Ascending aorta (tissue), 2 donors: Measurements from ENCODE around the gene AKT2. TPM values are rescaled to one million over a fixed set of nuclear protein-coding genes. Genes with fewer than 3 reads are reported as not detected.

ENCODE experiments used
- DNase-seq, 2 donors: peaks; one replicate each; pipeline ENCODE4 v3.0.0-alpha.2; 2019; ENCODE audit warnings: low spot score in 2 of 2
- H3K27ac ChIP-seq, 2 donors: fragments of 200-600 bp; sonication (generic); one replicate each; pipeline ENCODE4 v1.5.1; 2016 to 2017; ENCODE audit warnings: mild to moderate bottlenecking in 1 of 2
- H3K27me3 ChIP-seq: fragments of 200-600 bp; sonication (generic); one replicate; pipeline ENCODE4 v1.5.1; 2017
- H3K36me3 ChIP-seq, 2 donors: fragments of 200-600 bp; sonication (generic); one replicate each; pipeline ENCODE4 v1.5.1; 2016
- H3K4me1 ChIP-seq, 2 donors: fragments of 200-600 bp; sonication (generic); one replicate each; pipeline ENCODE4 v1.5.1; 2016 to 2017; ENCODE audit warnings: mild to moderate bottlenecking in 1 of 2
- H3K4me3 ChIP-seq, 2 donors: fragments of 200-600 bp; sonication (generic); one replicate each; pipeline ENCODE4 v1.5.1; 2016 to 2017; ENCODE audit warnings: mild to moderate bottlenecking in 1 of 2
- H3K9me3 ChIP-seq, 2 donors: fragments of 200-600 bp; sonication (generic); one replicate each; pipeline ENCODE4 v1.5.1; 2016
- intact Hi-C: fragments of 100-400 bp; cut with DNase I; formaldehyde crosslinking; loops from one replicate; pipeline ENCODE4 v1.15.1; 2023
- total RNA-seq: library from RNA; depleted of rRNA; stranded (reverse); fragments of >200 nt; gene quantifications from one replicate; pipeline ENCODE4 v1.1.0, GENCODE V29; 2016
- TF ChIP-seq, protein P1 (sequence below), 3 experiments: fragments of 200-600 bp in 2 of 3; fragments of 450-650 bp in 1 of 3; sonication (generic) in 2 of 3; IDR thresholded peaks; one replicate each; pipeline ENCODE4 v1.5.1; 2016 to 2019; ENCODE audit warnings: antibody characterized with exemption in 3 of 3, mild to moderate bottlenecking in 1 of 3, moderate library complexity in 1 of 3

The AKT2 gene
- total RNA-seq, 1 donor from 2014 or later: 137 TPM

GRCh38 chr19:40217934-40218890 is 66.9 kb downstream of the AKT2 start, which contains the start of gene TTC9B:
TTC9B (minus strand) TSS chr19:40218384; CDS start chr19:40218381, 3 bp downstream.
- intact Hi-C loops: no loop called here
- TF ChIP-seq, protein P1, sequence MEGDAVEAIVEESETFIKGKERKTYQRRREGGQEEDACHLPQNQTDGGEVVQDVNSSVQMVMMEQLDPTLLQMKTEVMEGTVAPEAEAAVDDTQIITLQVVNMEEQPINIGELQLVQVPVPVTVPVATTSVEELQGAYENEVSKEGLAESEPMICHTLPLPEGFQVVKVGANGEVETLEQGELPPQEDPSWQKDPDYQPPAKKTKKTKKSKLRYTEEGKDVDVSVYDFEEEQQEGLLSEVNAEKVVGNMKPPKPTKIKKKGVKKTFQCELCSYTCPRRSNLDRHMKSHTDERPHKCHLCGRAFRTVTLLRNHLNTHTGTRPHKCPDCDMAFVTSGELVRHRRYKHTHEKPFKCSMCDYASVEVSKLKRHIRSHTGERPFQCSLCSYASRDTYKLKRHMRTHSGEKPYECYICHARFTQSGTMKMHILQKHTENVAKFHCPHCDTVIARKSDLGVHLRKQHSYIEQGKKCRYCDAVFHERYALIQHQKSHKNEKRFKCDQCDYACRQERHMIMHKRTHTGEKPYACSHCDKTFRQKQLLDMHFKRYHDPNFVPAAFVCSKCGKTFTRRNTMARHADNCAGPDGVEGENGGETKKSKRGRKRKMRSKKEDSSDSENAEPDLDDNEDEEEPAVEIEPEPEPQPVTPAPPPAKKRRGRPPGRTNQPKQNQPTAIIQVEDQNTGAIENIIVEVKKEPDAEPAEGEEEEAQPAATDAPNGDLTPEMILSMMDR (IDR thresholded peaks at IDR 0.05): no peak
- Histone ChIP-seq H3K27ac (no peak within 1 kb of the TSS), H3K27me3 (peaks cover 15% of the 10 kb centered on the region), H3K4me3 (no peak within 1 kb of the TSS), H3K4me1 (no peaks in the 10 kb centered on the region), H3K36me3 (no peaks in the 10 kb centered on the region), H3K9me3 (no peaks in the 10 kb centered on the region)
- DNase-seq: no peak

DNA sequence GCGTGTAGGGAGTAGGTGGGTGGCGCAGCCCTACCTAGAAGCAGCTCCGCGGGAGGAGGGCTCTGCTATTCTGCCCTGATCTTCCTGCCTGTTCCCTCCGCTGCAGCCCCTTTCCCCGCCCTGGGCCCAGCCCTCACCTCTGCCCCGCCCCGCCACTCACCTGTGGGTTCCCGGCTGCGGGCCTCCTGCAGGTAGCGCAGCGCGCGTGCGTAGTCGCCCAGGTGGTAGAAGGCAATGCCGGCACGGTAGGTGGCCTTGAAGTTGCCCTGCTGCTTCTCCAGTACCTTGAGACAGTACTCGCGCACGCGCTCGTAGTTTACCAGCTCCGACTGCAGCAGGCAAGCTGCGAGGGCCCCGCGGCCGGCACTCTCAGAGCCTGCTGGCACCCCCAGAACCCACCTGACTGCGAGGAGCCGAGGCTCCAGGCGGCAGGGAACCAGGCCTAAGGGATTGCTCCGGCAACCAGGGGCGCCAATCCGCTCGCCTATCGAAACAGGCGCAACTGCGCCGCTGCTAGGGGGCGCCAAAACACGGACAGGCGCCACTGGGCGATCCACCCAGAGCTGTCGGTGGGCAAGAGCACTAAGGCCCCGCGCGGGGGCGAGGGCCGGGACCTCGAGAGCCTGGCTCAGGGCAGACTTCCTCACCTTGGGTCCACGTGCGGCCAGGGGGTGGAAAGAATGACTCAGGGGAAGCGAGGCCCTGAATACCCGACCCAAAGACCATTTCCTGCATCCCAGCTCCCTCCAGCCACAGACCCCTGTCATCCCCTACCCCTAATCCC is 67.9 kb downstream of the AKT2 start:
- DNase-seq: no peak
- Histone ChIP-seq H3K4me1 (no peaks in the 10 kb centered on the region), H3K4me3 (no peak overlapping the region), H3K27me3 (peaks cover 14% of the 10 kb centered on the region), H3K36me3 (peaks cover 0 to 6% of the 10 kb centered on the region in 2 donors), H3K27ac (no peak overlapping the region), H3K9me3 (no peaks in the 10 kb centered on the region)
- TF ChIP-seq, protein P1 (IDR thresholded peaks at IDR 0.05): peak in 1 of 3 experiments; percentile 13
- intact Hi-C loops: no loop called here

GRCh38 chr19:40216777-40217026 is 68.4 kb downstream of the AKT2 start:
- H3K4me3 ChIP-seq: no peak overlapping the region
- H3K36me3 ChIP-seq: peaks cover 0 to 8% of the 10 kb centered on the region in 2 donors
- no peaks in the 10 kb centered on the region for H3K4me1 ChIP-seq
- no peaks in the 10 kb centered on the region for H3K9me3 ChIP-seq
- intact Hi-C loops: no loop called here
- TF ChIP-seq, protein P1 (IDR thresholded peaks at IDR 0.05): no peak
- peaks cover 14% of the 10 kb centered on the region for H3K27me3 ChIP-seq
- H3K27ac ChIP-seq: no peak overlapping the region
- no peak for DNase-seq

- intact Hi-C loops: no loop called here
- H3K27ac ChIP-seq: no peak overlapping the region
- H3K9me3 ChIP-seq: no peaks in the 10 kb centered on the region
- DNase-seq: no peak
- H3K4me1 ChIP-seq: no peaks in the 10 kb centered on the region
- H3K4me3 ChIP-seq: no peak overlapping the region
- peaks cover 14% of the 10 kb centered on the region for H3K27me3 ChIP-seq
- TF ChIP-seq, protein P1 (IDR thresholded peaks at IDR 0.05): no peak
- peaks cover 0 to 12% of the 10 kb centered on the region in 2 donors for H3K36me3 ChIP-seq
Observed at GRCh38 chr19:40216013-40216776, 69.0 kb downstream of the AKT2 start.

DNA sequence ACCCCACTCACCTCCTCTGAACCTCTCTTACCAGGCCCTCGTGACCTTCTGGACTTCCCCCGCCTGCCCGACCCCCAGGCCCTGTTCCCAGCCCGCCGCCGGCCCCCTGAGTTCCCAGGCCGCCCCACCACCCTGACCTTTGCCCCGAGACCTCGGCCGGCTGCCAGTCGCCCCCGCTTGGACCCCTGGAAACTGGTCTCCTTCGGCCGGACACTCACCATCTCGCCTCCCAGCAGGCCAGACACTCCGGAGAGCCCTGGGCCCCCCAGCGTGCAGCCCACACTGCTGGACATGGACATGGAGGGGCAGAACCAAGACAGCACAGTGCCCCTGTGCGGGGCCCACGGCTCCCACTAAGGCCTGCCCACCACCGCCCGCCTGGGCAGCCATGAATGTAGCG is 70.2 kb downstream of the AKT2 start:
- Histone ChIP-seq H3K36me3 (peaks cover 5 to 21% of the 10 kb centered on the region in 2 donors), H3K4me1 (no peaks in the 10 kb centered on the region), H3K4me3 (no peak overlapping the region), H3K9me3 (no peaks in the 10 kb centered on the region), H3K27me3 (peaks cover 14% of the 10 kb centered on the region), H3K27ac (no peak overlapping the region)
- DNase-seq: no peak
- TF ChIP-seq, protein P1 (IDR thresholded peaks at IDR 0.05): no peak
- intact Hi-C loops: no loop called here
